Measurements from ENCODE around the gene EIF4G1. TPM values are rescaled to one million over a fixed set of nuclear protein-coding genes. Genes with fewer than 3 reads are reported as not detected.

The EIF4G1 gene
- total and polyA plus RNA-seq, 5 donors, result 203 to 301 (median 245) TPM

- intact Hi-C loops (cut with DNase I), result no loop called here
- Histone ChIP-seq H3K27ac (ENCODE audit: low read length) (no peak overlapping the region), H3K4me1 (ENCODE audit: control insufficient read depth, insufficient read depth, low read length) (no peaks in the 10 kb centered on the region), H3K9me3 (ENCODE audit: control insufficient read depth, low read length) (no peaks in the 10 kb centered on the region), H3K27me3 (ENCODE audit: control insufficient read depth, insufficient read depth) (no peaks in the 10 kb centered on the region), H3K4me3 (ENCODE audit: low read length) (no peak overlapping the region)
- no peak for ATAC-seq
- WGBS, result 55% methylated on average over 1 of the region's 1 CpG
- no peak for DNase-seq
These were observed 8.8 kb upstream of the EIF4G1 start for GRCh38 chr3:184305577-184305976.

GRCh38 chr3:184306341-184306972 lies 7.9 kb upstream of the EIF4G1 start:
- Histone ChIP-seq H3K27me3 (ENCODE audit: control insufficient read depth, insufficient read depth) (no peaks in the 10 kb centered on the region), H3K27ac (ENCODE audit: low read length) (no peak overlapping the region), H3K4me1 (ENCODE audit: control insufficient read depth, insufficient read depth, low read length) (no peaks in the 10 kb centered on the region), H3K9me3 (ENCODE audit: control insufficient read depth, low read length) (no peaks in the 10 kb centered on the region), H3K4me3 (ENCODE audit: low read length) (no peak overlapping the region)
- ATAC-seq (no peak), DNase-seq (no peak)
- intact Hi-C loops (cut with DNase I), result no loop called here
- WGBS, result 90% methylated on average over 4 of the region's 4 CpGs

GRCh38 chr3:184307915-184308314 lies 6.5 kb upstream of the EIF4G1 start:
- DNase-seq, result peak in 1 of 3 donors; percentile 3
- no peaks in the 10 kb centered on the region for H3K4me1 ChIP-seq (ENCODE audit: control insufficient read depth, insufficient read depth, low read length)
- H3K9me3 ChIP-seq (ENCODE audit: control insufficient read depth, low read length), result no peaks in the 10 kb centered on the region
- H3K4me3 ChIP-seq (ENCODE audit: low read length), result no peak overlapping the region
- H3K27me3 ChIP-seq (ENCODE audit: control insufficient read depth, insufficient read depth), result no peaks in the 10 kb centered on the region
- 94% methylated on average over 9 of the region's 9 CpGs for WGBS
- intact Hi-C loops (cut with DNase I), result no loop called here
- no peak for ATAC-seq
- H3K27ac ChIP-seq (ENCODE audit: low read length), result no peak overlapping the region

GRCh38 chr3:184308744-184309143 lies 5.7 kb upstream of the EIF4G1 start:
- Histone ChIP-seq H3K27ac (ENCODE audit: low read length) (no peak overlapping the region), H3K27me3 (ENCODE audit: control insufficient read depth, insufficient read depth) (no peaks in the 10 kb centered on the region), H3K4me3 (ENCODE audit: low read length) (no peak overlapping the region), H3K9me3 (ENCODE audit: control insufficient read depth, low read length) (no peaks in the 10 kb centered on the region), H3K4me1 (ENCODE audit: control insufficient read depth, insufficient read depth, low read length) (no peaks in the 10 kb centered on the region)
- intact Hi-C loops (cut with DNase I), result no loop called here
- DNase-seq (no peak), ATAC-seq (no peak)
- WGBS, result 60% methylated on average over 7 of the region's 7 CpGs

- H3K27ac ChIP-seq (ENCODE audit: low read length), result no peak overlapping the region
- peaks cover 3% of the 10 kb centered on the region for H3K4me1 ChIP-seq (ENCODE audit: control insufficient read depth, insufficient read depth, low read length)
- DNase-seq (no peak), ATAC-seq (no peak)
- intact Hi-C loops (cut with DNase I), result no loop called here
- no peak overlapping the region for H3K4me3 ChIP-seq (ENCODE audit: low read length)
- H3K9me3 ChIP-seq (ENCODE audit: control insufficient read depth, low read length), result no peaks in the 10 kb centered on the region
- no peaks in the 10 kb centered on the region for H3K27me3 ChIP-seq (ENCODE audit: control insufficient read depth, insufficient read depth)
These were observed 2.8 kb upstream of the EIF4G1 start for GRCh38 chr3:184311633-184312032.

- Histone ChIP-seq H3K4me1 (ENCODE audit: control insufficient read depth, insufficient read depth, low read length) (peaks cover 17% of the 10 kb centered on the region), H3K9me3 (ENCODE audit: control insufficient read depth, low read length) (no peaks in the 10 kb centered on the region), H3K27ac (ENCODE audit: low read length) (peak overlapping the region; percentile 97), H3K4me3 (ENCODE audit: low read length) (peak overlapping the region; percentile 98), H3K27me3 (ENCODE audit: control insufficient read depth, insufficient read depth) (no peaks in the 10 kb centered on the region)
- DNase-seq (peak; percentile 95 to 97 (median 96)), ATAC-seq (peak; percentile 86 to 90)
- under 1% methylated on average over 88 of the region's 89 CpGs for WGBS
- intact Hi-C loops (cut with DNase I), result loop anchor here in 1 of 4 donors (2.0 kb wide), 1 partner anchor 48 kb away; no protein-coding TSS in a partner anchor
These were observed 515 bp downstream of the EIF4G1 start for GRCh38 chr3:184314700-184315542.

- intact Hi-C loops (cut with DNase I), result loop anchor here in 1 of 4 donors (2.0 kb wide), 1 partner anchor 47 kb away; no protein-coding TSS in a partner anchor
- no peak for DNase-seq
- peaks cover 17% of the 10 kb centered on the region for H3K4me1 ChIP-seq (ENCODE audit: control insufficient read depth, insufficient read depth, low read length)
- peak overlapping the region; percentile 98 for H3K4me3 ChIP-seq (ENCODE audit: low read length)
- WGBS, result 6% methylated on average over 6 of the region's 6 CpGs
- ATAC-seq, result peak in 1 of 2 donors; percentile 0
- no peaks in the 10 kb centered on the region for H3K27me3 ChIP-seq (ENCODE audit: control insufficient read depth, insufficient read depth)
- no peaks in the 10 kb centered on the region for H3K9me3 ChIP-seq (ENCODE audit: control insufficient read depth, low read length)
- peak overlapping the region; percentile 97 for H3K27ac ChIP-seq (ENCODE audit: low read length)
These were observed 1.1 kb downstream of the EIF4G1 start for GRCh38 chr3:184315543-184315867.

GRCh38 chr3:184315871-184316661 lies 1.7 kb downstream of the EIF4G1 start:
- Histone ChIP-seq H3K9me3 (ENCODE audit: control insufficient read depth, low read length) (no peaks in the 10 kb centered on the region), H3K4me1 (ENCODE audit: control insufficient read depth, insufficient read depth, low read length) (peaks cover 17% of the 10 kb centered on the region), H3K27ac (ENCODE audit: low read length) (peak overlapping the region; percentile 36), H3K4me3 (ENCODE audit: low read length) (peak overlapping the region; percentile 98), H3K27me3 (ENCODE audit: control insufficient read depth, insufficient read depth) (no peaks in the 10 kb centered on the region)
- no peak for ATAC-seq
- DNase-seq, result peak in 2 of 3 donors; percentile 60 to 63
- intact Hi-C loops (cut with DNase I), result loop anchor here in 1 of 4 donors (2.0 kb wide), 1 partner anchor 47 kb away; no protein-coding TSS in a partner anchor
- WGBS, result 28% methylated on average over 16 of the region's 16 CpGs

- Histone ChIP-seq H3K4me1 (ENCODE audit: control insufficient read depth, insufficient read depth, low read length) (peaks cover 21% of the 10 kb centered on the region), H3K4me3 (ENCODE audit: low read length) (no peak overlapping the region), H3K27me3 (ENCODE audit: control insufficient read depth, insufficient read depth) (no peaks in the 10 kb centered on the region), H3K27ac (ENCODE audit: low read length) (no peak overlapping the region), H3K9me3 (ENCODE audit: control insufficient read depth, low read length) (no peaks in the 10 kb centered on the region)
- WGBS, result 77% methylated on average over 7 of the region's 7 CpGs
- intact Hi-C loops (cut with DNase I), result no loop called here
- DNase-seq (peak in 2 of 3 donors; percentile 9 to 16), ATAC-seq (no peak)
These were observed 2.4 kb downstream of the EIF4G1 start for GRCh38 chr3:184316792-184317191.

GRCh38 chr3:184317201-184317600 lies 2.8 kb downstream of the EIF4G1 start:
- Histone ChIP-seq H3K4me1 (ENCODE audit: control insufficient read depth, insufficient read depth, low read length) (peaks cover 21% of the 10 kb centered on the region), H3K27ac (ENCODE audit: low read length) (no peak overlapping the region), H3K27me3 (ENCODE audit: control insufficient read depth, insufficient read depth) (no peaks in the 10 kb centered on the region), H3K9me3 (ENCODE audit: control insufficient read depth, low read length) (no peaks in the 10 kb centered on the region), H3K4me3 (ENCODE audit: low read length) (no peak overlapping the region)
- no peak for ATAC-seq
- DNase-seq, result peak in 2 of 3 donors; percentile 36 to 56
- intact Hi-C loops (cut with DNase I), result no loop called here
- WGBS, result 60% methylated on average over 5 of the region's 5 CpGs

GRCh38 chr3:184320104-184320445 lies 5.7 kb downstream of the EIF4G1 start:
- Histone ChIP-seq H3K4me3 (ENCODE audit: low read length) (no peak overlapping the region), H3K27me3 (ENCODE audit: control insufficient read depth, insufficient read depth) (no peaks in the 10 kb centered on the region), H3K27ac (ENCODE audit: low read length) (peak overlapping the region; percentile 53), H3K4me1 (ENCODE audit: control insufficient read depth, insufficient read depth, low read length) (peaks cover 21% of the 10 kb centered on the region), H3K9me3 (ENCODE audit: control insufficient read depth, low read length) (no peaks in the 10 kb centered on the region)
- WGBS, result 1% methylated on average over 4 of the region's 4 CpGs
- DNase-seq (peak; percentile 99), ATAC-seq (peak; percentile 89 to 93)
- intact Hi-C loops (cut with DNase I), result no loop called here

Data from right cardiac atrium (tissue), 5 donors.